C4-2B (cell line): ENCODE data around the gene LILRB3.
A peak's percentile ranks its signal among the peaks of the same experiment; 100 is the strongest.
"Not testable (repeated sequence)": the region's sequence is repeated elsewhere in the genome, so short reads cannot be mapped to it uniquely, and the experiment has no call there.

Source experiments
- H3K27ac ChIP-seq: fragments of 450-650 bp; 2 replicates; pipeline ENCODE4 v1.5.1; 2017
- ZFX ChIP-seq: fragments of 450-650 bp; IDR thresholded peaks from 2 replicates; pipeline ENCODE4 v1.6.1; 2017
- TF ChIP-seq, protein P1 (sequence below): fragments of 450-650 bp; conservative IDR thresholded peaks from 2 replicates; pipeline ENCODE4 v1.5.1; 2017; ENCODE audit warnings: mild to moderate bottlenecking

Gene LILRB3

DNA sequence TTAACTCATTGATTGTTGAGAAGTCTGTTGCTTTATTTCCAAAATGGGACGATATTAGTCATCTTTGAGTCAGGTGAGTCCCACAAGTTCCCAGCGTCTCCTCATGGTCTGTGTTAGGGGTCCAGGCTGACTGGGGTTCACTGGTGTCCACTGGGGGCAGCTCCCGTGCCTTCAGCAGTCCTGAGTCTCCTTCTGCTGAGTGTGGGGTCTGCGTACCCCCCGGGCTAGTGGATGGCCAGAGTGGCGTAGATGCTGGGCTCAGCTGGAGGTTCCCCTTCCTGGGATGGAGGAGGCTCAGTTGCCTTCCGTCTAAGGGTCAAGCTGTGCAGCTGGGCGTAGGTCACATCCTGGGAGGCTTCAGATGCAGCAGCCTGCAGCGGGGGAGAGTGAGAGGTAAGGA is 5.9 kb downstream of the LILRB3 start:
- no peak overlapping the region for H3K27ac ChIP-seq
- TF ChIP-seq, protein P1, sequence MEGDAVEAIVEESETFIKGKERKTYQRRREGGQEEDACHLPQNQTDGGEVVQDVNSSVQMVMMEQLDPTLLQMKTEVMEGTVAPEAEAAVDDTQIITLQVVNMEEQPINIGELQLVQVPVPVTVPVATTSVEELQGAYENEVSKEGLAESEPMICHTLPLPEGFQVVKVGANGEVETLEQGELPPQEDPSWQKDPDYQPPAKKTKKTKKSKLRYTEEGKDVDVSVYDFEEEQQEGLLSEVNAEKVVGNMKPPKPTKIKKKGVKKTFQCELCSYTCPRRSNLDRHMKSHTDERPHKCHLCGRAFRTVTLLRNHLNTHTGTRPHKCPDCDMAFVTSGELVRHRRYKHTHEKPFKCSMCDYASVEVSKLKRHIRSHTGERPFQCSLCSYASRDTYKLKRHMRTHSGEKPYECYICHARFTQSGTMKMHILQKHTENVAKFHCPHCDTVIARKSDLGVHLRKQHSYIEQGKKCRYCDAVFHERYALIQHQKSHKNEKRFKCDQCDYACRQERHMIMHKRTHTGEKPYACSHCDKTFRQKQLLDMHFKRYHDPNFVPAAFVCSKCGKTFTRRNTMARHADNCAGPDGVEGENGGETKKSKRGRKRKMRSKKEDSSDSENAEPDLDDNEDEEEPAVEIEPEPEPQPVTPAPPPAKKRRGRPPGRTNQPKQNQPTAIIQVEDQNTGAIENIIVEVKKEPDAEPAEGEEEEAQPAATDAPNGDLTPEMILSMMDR: no peak
- TF ChIP-seq ZFX: no peak

DNA sequence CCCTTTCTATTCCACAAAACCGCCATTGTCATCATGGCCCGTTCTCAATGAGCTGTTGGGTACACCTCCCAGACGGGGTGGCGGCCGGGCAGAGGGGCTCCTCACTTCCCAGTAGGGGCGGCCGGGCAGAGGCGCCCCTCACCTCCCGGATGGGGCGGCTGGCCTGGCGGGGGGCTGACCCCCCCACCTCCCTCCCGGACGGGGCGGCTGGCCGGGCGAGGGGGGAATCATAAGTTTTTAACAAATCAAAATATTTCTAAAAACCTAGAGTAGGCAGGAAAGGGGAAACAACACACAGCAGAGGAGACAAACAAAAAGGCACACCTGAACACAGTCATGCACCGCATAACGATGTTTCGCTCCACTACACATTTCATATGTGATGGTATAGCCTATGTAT is 8.1 kb downstream of the LILRB3 start:
- not testable (repeated sequence) for H3K27ac ChIP-seq

DNA sequence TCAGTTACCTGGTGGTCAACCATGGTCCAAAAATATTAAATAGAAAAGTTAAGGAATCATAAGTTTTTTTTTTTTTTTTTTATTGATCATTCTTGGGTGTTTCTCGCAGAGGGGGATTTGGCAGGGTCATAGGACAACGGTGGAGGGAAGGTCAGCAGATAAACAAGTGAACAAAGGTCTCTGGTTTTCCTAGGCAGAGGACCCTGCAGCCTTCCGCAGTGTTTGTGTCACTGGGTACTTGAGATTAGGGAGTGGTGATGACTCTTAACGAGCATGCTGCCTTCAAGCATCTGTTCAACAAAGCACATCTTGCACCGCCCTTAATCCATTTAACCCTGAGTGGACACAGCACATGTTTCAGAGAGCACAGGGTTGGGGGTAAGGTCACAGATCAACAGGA is 8.6 kb downstream of the LILRB3 start:
- H3K27ac ChIP-seq: not testable (repeated sequence)

DNA sequence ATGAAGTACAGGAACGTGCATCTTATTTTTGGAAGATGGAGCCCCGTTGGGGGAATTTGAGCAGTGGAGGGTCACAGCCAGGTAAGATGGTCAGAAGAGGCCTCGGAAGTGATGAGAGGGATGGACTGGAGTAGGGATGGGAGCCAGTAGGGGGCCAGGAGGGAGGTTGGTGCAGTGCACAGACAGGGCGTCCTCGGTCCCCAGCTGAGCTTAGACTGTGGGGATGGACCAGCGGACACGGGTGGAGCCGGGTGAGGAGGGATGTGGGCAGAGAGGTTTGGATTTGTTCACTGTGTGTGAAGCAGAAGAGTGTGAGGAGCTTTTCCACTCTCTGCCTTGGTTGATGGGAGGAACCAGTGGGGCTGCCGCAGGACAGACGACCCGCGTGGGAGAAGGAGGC is 11.6 kb downstream of the LILRB3 start:
- TF ChIP-seq, protein P1: no peak
- no peak for TF ChIP-seq ZFX
- H3K27ac ChIP-seq: peak overlapping the region; percentile 76

DNA sequence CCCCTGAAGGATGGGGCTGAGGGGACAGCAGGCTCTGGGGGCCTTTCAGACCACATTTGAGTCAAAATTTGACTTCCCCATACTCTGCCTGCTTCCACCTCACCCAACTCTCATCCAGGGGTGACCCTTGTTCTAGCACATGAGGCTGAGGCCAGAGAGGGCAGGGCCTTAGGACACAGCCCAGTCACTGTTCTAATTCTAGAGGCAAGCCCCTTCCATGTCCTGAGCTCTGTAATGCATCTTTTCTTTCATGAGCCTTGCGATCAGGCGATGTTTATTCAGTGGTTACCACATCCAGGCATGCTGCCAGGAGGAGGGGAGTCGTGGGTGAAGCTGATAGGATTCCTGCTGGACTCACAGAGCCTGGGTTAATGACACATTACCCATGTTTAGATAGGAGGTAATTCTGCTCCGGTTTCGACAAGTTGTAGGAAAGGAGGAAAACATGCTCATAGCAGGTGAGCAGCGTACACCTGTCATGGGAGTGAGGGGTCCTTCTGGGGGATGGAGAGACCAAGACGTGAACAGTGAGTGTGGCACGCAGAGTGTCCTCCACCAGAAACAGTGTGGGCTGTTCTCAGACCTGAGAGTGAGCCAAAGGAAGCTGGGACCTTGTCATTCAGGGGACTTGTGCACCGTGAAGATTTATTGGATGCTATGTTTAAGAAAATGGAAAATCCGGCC is 12.9 kb downstream of the LILRB3 start:
- no peak for TF ChIP-seq ZFX
- TF ChIP-seq, protein P1: no peak
- H3K27ac ChIP-seq: peak overlapping the region; percentile 76

DNA sequence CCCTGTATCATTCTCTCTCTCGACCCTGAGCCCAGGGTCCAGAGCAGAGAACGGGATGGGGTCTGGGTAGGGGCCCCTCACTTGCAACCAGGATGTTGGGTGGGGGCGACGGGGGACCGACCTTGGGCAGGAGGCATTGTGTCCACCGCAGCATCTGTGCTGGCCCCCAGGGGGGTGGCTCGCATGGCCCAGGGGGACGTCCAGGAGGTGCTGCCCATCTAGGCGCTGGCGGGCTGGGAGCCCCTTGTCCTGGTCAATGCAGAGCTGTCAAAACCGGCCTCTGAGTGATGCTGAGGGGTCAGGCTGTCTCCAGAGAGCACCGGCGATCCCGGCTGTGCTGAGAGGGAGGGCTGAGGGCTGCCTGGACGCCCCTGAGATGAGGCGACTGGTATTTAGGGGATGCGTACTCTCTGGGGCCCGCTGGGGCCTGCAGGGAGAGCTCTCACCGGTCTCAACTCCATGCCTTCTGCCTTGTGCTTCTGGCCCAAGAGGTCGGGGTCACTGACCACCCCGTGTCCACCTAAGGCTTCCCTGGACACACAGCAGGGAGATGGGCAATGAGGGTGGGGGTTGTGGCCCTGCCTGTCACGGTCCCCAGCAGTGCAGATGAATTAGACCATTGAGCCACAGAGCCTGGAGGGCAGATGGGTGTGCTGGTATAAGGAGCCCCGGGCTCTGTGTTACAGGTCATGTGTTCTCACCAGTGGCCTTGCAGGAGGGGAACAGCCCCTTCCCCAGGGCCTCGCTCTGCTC is 13.6 kb downstream of the LILRB3 start:
- peak overlapping the region; percentile 76 for H3K27ac ChIP-seq
- TF ChIP-seq, protein P1: no peak
- TF ChIP-seq ZFX: no peak

DNA sequence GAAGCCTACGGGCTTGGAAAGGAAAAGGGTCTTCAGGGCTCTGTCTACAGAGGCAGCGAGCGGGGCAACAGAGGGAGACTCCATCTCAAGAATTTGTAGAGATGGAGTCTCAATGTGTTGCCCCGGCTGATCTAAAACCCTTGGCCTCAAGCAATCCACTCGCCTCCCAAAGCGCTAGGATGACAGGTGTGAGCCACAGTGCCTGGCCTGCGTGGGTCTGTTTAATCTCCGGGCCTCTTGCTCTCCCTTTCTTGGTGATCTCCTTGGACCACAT is 14.1 kb downstream of the LILRB3 start:
- H3K27ac ChIP-seq: peak overlapping the region; percentile 76
- TF ChIP-seq ZFX: no peak
- TF ChIP-seq, protein P1: no peak

DNA sequence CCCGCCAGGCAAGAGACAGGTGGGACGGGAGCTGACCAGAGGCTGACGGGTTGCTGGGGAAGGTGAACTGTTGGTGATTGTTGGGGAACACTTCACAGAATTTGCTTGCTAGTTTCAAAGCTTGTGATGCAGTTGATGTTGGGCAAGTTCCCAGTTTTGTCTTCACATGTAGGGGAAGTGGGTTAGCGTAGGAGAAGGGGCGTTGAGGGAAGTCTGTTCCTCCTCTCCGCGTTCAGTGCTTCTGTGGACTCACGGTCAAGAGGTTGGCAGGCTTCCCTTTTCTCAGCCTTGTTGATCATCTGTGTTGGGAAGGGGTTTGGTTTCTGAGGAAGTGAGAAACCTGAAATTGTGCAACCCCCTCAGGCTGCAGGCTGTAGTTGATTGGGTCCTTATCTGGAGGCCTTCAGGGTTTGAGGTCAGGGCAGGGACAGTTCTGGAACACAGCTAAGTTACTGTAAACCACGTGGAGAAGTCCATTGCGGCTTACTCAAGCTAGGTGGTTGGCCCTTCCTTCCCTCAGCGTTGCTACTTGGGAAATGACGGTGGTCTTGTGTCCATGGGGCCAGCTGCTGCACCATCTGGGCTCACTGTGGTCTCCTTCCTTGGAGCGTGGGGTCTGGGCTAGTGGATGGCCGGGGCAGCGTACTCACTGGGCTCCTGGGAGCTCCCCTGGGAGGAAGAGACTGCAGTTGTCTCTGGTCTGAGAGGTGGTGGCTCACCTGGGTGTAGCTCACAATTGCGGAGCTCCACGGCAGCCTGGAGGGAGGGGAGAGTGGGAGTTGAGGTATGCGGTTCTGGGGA is 14.6 kb downstream of the LILRB3 start:
- H3K27ac ChIP-seq: peak overlapping the region; percentile 76
- TF ChIP-seq, protein P1: no peak
- no peak for TF ChIP-seq ZFX
